Activated gamma-delta T cell treated with anti-CD3 and anti-CD28 coated beads, Interleukin-2, amount 50 U/mL, for 16 hours (primary cell): Measurements from ENCODE around the gene LIFR.

Source experiments
- DNase-seq: peaks from one replicate; pipeline ENCODE4 v3.0.0-alpha.2; 2020; ENCODE audit warnings: low read depth

The LIFR gene

GRCh38 chr5:38548064-38548759 is 8.2 kb downstream of the LIFR start:
- no peak for DNase-seq

DNA sequence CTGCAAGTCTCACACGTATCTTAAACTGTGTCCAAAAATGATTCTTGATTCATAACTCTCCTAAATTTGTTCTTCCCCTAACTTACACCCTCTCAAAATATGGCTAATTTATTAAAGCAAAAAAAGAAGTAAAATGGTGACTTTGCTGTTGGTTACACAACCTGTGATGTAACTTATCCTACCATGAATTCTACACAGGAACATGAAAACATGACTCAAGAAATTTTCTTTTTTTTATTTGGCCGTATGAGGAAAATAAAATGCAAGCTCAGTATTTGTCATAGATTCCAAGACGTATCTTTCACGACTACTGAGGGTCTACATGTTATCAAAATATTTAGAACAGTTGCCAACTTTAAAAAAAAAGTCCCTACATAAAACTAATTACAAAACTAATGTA is 9.2 kb downstream of the LIFR start:
- DNase-seq: no peak

DNA sequence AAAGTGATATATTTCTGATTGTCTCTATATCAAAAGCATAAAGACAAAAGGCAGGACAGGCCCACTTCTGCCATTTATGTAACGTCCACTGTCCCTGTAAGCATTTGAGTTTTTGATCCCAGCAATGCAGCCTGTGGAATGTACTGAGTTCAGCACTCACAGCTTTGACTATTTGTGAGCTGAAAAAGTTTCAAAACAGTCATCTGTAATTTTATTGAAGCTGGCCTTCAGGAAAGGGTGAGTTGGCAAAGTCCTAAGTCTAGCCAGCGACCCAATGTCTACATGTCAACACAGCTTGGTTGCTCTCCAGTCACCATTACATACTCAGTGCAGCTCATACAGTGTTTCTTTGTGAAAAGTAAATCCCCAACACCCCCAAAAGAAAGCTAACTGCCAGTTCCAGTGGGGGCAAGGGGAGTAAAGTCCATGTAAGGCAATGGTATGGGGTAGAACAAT is 9.7 kb downstream of the LIFR start:
- no peak for DNase-seq

DNA sequence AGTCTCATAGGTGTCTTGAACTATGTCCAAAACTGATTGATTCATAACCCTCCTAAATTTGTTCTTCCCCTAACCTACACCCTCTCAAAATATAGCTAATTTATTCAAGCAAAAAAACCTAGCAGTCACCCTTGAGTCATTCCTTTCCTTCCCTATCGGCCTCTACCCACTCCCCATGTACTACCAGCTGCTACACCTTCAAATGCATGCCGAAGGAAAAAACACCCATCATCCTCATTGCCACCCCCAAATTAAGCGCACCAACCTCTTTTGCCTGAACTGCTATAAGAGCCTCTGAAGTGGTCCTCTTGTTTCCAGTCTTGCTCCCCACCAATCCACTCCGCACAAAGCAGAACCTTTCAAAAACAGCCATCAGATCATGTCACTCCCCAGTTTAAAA is 12.6 kb downstream of the LIFR start:
- no peak for DNase-seq

GRCh38 chr5:38543074-38543473 is 13.4 kb downstream of the LIFR start:
- no peak for DNase-seq

DNA sequence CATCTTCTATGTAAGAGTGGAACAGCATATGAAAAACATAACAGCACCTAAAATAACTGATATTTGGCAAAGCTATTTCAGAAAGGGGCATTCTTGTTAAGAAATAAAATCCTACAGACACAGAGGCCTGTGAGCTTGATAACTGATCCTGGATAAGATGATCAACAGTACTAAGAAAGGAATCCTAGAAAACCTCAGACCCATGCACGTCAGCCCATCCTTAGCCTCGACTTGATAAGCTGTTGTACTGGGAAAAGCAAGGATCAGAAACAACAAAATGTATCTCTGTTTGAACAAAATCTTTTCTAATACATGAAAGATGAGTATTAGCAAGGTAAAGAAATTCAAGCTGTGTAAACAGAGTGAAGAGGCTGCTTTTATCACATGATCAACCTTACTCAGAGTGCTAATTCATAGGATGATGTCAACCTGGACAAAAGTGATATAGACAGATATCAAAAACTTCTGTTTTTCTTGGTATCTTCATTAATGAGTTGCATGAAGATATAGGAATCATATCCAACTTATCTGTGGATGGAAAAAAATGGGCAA is 15.2 kb downstream of the LIFR start:
- no peak for DNase-seq

GRCh38 chr5:38540314-38540713 is 16.1 kb downstream of the LIFR start:
- no peak for DNase-seq

DNA sequence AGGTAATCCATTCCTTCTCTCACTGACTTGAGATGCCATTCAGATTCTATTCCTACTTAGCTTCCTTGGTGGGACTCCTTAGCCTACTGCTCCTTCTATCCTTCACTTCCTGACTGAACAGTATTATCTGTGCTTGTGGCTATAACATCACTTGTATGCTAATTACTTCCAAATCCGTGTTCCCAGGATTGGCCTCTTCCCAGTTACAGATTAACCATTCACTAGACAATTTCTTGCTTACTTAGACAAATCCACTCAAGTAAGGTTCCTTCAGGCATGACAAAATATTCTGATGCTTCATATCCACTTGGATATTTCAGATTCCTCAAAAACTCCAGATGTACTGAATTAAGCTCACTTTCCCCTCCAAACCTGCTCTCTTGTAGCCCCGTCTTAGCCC is 18.3 kb downstream of the LIFR start:
- no peak for DNase-seq

DNA sequence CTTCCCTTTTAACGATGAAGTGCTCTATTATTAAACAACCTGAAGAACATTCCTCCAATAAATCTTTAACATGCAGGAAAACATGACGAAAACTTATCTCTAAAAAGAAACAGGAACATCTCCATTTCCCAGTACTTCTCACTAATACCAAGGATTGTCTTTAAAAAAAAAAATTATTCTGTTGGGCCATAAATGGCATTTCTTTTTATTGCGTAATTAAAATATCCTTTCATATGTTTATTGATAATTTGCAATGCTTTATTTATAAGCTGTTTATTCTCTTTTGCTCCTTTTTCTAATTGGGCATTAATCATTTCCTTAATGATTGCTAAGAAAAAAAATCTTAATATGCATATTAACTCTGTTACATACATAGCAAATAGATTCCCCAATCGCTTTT is 18.9 kb downstream of the LIFR start:
- no peak for DNase-seq

DNA sequence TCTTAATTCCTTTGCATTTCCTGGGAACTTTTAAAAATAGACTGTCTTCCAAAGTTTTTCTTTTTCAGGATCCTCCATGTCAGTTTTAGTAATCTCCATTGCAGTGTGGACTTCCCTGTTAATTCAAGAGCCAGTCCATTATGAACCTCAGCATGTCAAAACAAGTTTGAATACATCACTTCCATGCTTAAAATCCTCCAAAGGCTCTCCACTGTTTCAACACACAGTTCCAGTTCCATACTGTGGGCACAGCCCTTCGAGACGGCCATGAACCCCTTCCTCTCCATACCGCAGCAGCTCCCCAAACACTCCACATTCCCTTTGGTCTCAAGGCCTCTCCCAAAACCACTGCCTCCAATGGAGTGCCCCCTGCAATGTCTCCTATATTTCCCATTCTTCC is 19.5 kb downstream of the LIFR start:
- DNase-seq: no peak

GRCh38 chr5:38535845-38536244 is 20.6 kb downstream of the LIFR start:
- no peak for DNase-seq

DNA sequence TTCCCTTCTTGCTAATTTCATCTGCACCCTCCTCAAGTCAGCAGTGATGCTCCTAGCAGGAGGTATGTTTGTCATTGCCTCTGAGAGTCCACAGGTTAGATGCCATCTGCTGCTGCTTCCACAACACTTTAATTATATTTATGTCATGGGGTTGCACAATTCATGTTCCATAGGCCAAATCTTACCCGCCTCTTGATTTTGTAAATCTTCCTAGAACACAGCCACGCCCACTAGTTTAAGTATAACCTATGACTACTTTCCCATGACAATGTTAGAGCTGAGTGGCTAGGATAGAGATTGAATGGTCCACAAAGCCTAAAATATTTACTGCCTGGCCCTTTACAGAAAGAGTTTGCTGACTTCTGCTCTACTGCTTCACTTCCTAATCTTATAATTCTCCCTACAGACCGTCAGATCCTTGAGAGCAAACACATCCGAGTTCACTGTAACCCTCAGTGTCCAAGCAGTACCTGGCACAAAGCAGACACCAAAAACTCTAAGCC is 21.1 kb downstream of the LIFR start:
- DNase-seq: no peak

GRCh38 chr5:38534156-38534453 is 22.3 kb downstream of the LIFR start:
- DNase-seq: no peak

- DNase-seq: no peak
Observed at GRCh38 chr5:38533286-38534155, 22.9 kb downstream of the LIFR start.

DNA sequence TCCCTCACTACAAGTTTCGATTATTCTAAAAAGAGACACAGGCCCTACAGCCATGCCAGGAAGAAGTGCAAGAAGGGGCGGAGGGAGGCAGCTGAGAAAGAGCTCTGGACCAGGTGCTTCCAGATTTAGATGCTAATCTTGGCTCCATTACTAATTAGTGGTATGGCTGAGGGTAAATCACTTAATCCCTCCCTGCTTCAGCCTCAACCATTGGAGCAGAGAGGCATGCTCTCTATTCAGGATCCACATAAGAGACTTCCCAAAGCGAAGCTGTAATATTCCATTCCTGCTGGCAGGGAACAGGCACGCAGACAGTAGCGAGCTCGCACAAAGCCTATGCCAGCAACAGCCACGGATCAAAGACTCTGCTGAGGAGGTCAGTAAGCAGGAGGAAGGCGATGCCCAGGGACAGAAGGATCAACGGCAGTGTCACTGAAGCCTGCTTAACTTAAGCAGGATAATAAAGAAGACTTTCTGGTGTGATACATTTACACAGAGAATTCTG is 24.2 kb downstream of the LIFR start:
- no peak for DNase-seq

GRCh38 chr5:38531518-38531917 is 24.9 kb downstream of the LIFR start:
- no peak for DNase-seq

GRCh38 chr5:38529955-38530646 is 26.3 kb downstream of the LIFR start:
- no peak for DNase-seq

DNA sequence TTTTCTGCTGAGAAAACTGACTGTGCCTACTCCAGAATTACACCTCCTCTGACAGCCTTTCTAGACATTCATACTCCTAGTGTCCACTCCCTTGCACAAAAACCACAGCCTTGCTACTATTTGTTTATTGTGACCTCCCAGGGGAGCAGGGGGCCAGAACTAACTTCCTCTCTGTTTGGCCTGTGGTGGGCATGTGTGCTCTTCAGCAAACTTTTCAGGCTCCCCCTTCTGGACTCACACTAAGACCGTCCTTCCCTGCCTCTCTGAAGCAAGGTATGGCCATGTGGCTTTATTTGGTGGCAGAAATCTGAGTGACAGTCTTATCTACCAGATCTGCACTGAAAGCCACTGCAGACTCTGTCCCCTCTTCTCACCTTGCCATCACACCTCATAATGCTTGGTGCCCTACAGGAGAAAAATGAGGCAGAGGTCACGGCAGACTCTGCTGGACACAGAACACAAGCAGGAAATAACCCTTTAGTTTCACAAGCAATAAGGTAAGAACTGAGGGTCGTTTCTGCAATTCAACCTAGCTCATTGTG is 28.2 kb downstream of the LIFR start:
- no peak for DNase-seq

DNA sequence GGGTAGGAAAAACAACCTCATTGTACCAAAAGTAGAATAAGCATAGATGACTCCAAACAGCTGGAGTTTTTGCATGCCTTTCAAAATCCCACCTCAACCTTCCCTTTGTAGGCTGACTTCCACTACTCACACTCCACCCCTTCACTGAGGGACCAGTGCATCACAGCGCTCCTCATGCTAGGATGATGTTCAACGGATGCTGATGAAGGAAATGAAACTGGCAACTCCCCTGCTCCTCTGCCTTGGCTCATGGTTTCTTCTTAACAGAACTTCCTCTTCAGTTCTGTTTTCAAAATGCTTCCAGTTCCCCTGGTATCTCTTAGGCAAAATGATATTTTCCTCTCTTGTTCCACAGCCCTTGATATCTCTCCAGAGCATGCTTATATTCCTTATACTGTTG is 29.0 kb downstream of the LIFR start:
- DNase-seq: no peak

GRCh38 chr5:38524022-38524421 is 32.4 kb downstream of the LIFR start:
- DNase-seq: no peak

DNA sequence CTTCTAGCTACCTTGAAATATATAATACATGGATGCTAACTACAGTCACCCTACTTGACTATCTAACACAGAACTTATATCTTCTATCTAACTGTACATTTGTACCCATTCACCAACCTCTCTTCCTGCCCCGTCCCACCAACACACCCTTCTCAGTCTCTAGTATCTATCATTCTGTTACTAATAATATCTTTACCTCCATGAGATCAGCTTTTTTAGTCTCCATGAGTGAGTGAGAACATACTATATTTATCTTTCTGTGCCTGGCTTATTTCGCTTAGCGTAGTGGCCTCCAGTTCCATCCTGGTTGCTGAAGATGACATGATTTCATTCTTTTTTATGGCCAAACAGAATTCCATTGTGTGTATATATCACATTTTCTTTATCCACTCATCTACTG is 37.0 kb downstream of the LIFR start:
- no peak for DNase-seq

GRCh38 chr5:38518341-38518740 is 38.1 kb downstream of the LIFR start:
- DNase-seq: no peak
